Lower leg skin (tissue), 4 donors: ENCODE data around the gene ZNF599. TPM values are rescaled to one million over a fixed set of nuclear protein-coding genes. Genes with fewer than 3 reads are reported as not detected.

Experiments used
- DNase-seq, 2 donors: peaks; one replicate each; pipeline ENCODE4 v3.0.0-alpha.2; 2019; ENCODE audit warnings: low spot score in 2 of 2
- H3K4me3 ChIP-seq: fragments of 200-600 bp; sonication (generic); 2 replicates; pipeline ENCODE4 v1.5.1; 2017; ENCODE audit warnings: mild to moderate bottlenecking, low read depth; ENCODE audit not compliant: poor library complexity, severe bottlenecking
- POLR2A ChIP-seq, 2 donors: fragments of 450-650 bp; IDR thresholded peaks; one replicate each; pipeline ENCODE4 v1.6.1; 2016 to 2017; ENCODE audit warnings: antibody characterized with exemption in 2 of 2, mild to moderate bottlenecking in 1 of 2, moderate library complexity in 1 of 2
- WGBS, 2 donors: methylation state at CpG; one replicate each; pipeline ENCODE4 v1.1.5; 2018; 5-methylcytosine and 5-hydroxymethylcytosine counted together
- intact Hi-C: fragments of 100-400 bp; cut with DNase I; formaldehyde crosslinking; loops from one replicate; pipeline ENCODE4 v1.15.0; 2023; ENCODE audit warnings: low total_unique reads
- total RNA-seq, 4 donors: library from RNA; depleted of rRNA; stranded (reverse); fragments of >200 nt; gene quantifications; one replicate each; pipeline ENCODE4 v1.1.0, GENCODE V29; 2016
- TF ChIP-seq, protein P1 (sequence below), 3 donors: fragments of 450-650 bp; IDR thresholded peaks; one replicate each; pipeline ENCODE4 v1.5.1; 2016; ENCODE audit warnings: antibody characterized with exemption in 3 of 3, mild to moderate bottlenecking in 3 of 3, moderate library complexity in 2 of 3

Gene ZNF599
- total RNA-seq, 4 donors from 2014 or later: 4.5 to 13.3 (median 6.9) TPM

DNA sequence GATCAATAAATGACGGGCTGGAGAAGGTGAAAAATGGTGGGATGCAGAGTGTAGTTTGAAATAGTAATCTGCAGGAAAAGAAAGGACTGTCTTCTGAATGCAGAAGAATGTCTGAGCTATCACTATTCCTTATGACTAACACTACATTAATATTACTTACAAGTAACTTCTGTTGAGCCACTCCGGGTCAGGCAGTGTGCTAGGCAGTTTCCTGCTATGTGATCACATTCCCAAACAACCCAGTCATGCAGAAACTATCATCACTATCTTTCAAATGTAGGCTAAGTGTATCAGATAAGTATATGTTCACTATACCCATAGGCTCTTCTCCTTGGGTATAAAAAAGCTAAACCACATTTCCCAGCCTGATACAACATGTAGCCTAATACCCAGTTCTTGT lies 6.6 kb downstream of the ZNF599 start:
- intact Hi-C loops: no loop called here
- TF ChIP-seq, protein P1, sequence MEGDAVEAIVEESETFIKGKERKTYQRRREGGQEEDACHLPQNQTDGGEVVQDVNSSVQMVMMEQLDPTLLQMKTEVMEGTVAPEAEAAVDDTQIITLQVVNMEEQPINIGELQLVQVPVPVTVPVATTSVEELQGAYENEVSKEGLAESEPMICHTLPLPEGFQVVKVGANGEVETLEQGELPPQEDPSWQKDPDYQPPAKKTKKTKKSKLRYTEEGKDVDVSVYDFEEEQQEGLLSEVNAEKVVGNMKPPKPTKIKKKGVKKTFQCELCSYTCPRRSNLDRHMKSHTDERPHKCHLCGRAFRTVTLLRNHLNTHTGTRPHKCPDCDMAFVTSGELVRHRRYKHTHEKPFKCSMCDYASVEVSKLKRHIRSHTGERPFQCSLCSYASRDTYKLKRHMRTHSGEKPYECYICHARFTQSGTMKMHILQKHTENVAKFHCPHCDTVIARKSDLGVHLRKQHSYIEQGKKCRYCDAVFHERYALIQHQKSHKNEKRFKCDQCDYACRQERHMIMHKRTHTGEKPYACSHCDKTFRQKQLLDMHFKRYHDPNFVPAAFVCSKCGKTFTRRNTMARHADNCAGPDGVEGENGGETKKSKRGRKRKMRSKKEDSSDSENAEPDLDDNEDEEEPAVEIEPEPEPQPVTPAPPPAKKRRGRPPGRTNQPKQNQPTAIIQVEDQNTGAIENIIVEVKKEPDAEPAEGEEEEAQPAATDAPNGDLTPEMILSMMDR (IDR thresholded peaks at IDR 0.05): no peak
- no peak for TF ChIP-seq POLR2A (IDR thresholded peaks at IDR 0.05)
- H3K4me3 ChIP-seq: no peak overlapping the region
- WGBS, 2 donors: 95 to 97% methylated on average over 2 of the region's 2 CpGs
- no peak for DNase-seq

DNA sequence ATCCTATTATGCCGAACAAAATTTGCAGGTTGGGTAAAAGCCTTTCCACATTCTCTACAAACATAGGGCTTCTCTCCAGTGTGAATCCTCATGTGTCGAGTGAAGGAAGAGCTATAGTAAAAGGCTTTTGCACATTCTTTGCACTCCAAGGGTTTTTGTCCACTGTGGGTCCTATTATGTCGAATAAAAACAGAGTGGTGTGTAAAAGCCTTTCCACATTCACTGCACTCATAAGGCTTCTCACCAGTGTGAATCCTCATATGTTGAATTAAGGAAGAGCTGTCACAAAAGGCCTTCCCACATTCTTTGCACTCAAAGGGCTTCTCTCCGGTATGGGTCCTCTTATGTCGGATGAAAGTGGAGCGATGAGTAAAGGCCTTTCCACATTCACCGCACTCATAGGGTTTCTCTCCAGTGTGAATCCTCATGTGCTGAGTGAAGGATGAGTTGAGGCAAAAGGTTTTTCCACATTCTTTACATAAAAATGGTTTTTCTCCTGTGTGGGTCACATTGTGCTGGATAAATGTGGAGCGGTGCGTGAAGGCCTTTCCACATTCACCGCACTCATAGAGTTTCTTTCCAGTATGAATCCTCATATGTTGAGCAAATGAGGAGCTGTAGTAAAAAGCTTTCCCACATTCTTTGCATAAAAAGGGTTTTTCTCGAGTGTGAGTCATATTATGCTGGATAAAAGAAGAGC lies 13.6 kb downstream of the ZNF599 start:
- DNase-seq: no peak
- H3K4me3 ChIP-seq: no peak overlapping the region
- TF ChIP-seq, protein P1 (IDR thresholded peaks at IDR 0.05): no peak
- TF ChIP-seq POLR2A (IDR thresholded peaks at IDR 0.05): no peak
- intact Hi-C loops: no loop called here
- WGBS, 2 donors: 97% methylated on average over 11 of the region's 11 CpGs

DNA sequence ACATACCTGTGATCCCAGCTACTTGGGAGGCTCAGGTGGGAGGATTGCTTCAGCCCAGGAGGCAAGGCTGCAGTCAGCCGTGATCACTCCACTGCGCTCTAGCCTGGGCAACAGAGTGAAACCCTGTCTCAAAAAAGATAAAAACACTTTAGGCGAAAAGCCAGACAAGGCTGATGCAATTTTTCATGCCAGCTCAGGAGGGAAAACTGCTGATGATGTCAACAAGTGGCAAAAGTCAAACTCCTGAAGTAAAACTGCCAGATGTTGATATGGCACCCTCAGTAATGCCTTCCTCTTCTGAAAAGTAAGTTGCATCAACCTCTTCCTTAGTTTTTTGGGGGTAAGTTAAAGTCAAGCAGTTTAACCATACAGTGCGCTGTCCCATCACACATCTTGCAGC lies 15.6 kb downstream of the ZNF599 start:
- DNase-seq: no peak

DNA sequence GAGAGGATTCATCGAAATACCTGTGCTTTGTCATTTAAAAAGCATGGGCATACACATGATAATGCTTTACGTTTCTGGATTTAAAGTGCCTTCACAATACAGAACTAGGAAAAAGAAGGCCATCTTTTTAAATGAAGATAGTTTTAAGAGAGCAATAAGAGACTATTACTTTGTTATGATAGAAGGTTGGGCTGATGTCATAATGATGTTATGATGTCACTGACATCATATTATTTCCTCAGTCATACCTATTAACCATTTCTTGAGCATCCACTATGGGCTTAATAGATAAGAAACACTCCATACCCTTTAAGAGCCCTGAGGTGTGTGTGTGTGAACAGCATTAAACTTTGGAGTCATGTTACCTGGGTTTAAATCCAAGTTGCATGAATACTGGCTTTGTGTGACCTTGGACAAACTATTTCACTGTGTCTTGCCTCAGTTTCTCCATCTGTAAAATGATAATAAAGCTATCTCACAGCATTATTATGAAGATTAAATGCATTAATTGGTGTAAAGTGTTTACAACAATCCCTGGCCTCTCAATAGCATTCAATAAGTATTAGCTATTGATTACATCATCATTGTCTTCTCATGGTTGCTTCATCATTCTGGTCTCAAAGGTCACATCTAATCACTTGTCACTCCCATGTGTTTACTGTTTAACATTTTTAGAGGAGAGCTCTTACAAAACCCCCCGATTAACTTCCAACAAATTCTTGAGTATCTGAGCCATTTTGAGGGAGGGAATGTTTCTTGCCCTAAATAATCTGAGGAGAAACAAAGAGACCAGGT lies 27.9 kb downstream of the ZNF599 start:
- TF ChIP-seq POLR2A (IDR thresholded peaks at IDR 0.05): no peak
- TF ChIP-seq, protein P1 (IDR thresholded peaks at IDR 0.05): no peak
- WGBS, 2 donors: 92 to 93% methylated on average over 3 of the region's 3 CpGs
- intact Hi-C loops: no loop called here
- no peak overlapping the region for H3K4me3 ChIP-seq
- DNase-seq: no peak

More for the DNA sequence above, 15.6 kb downstream of the ZNF599 start:
- TF ChIP-seq, protein P1 (IDR thresholded peaks at IDR 0.05): no peak
- no peak for TF ChIP-seq POLR2A (IDR thresholded peaks at IDR 0.05)
- intact Hi-C loops: no loop called here
- 94 to 99% methylated on average over 4 of the region's 4 CpGs for WGBS, 2 donors
- H3K4me3 ChIP-seq: no peak overlapping the region

DNA sequence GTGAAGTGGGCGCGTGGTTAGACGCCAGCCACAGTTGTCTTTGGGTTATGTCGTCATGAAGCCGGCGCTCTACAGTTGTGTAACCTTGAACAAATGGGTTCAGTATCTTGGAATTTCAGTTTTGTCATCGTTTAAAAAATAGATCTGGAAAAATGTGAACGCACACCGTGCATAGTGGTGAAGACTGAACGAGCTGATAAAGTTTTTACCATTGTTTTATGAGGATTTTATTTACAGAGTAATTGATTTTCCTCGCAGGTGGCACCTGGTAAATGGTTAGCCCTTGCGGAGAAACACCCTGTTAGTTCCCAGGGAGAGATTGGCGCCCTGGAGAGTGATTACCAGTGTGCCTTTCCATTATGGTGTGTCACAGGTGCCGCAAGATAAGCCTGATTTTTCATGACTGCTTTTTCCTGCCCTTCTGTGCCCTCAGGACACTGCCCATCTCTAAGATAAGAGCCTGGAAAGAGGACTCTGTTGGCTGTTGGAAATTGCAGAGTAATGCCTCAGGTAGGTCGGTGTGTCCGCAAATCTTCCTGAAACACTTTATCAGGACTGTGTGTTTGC lies 38.4 kb downstream of the ZNF599 start:
- DNase-seq: no peak
- peak overlapping the region; percentile 78 for H3K4me3 ChIP-seq
- TF ChIP-seq, protein P1 (IDR thresholded peaks at IDR 0.05): no peak
- no peak for TF ChIP-seq POLR2A (IDR thresholded peaks at IDR 0.05)
- intact Hi-C loops: no loop called here
- WGBS, 2 donors: 11 to 20% methylated on average over 16 of the region's 16 CpGs
